K562 (cell line): ENCODE measurements around the gene KCP. TPM values are rescaled to one million over a fixed set of nuclear protein-coding genes. Genes with fewer than 3 reads are reported as not detected.

Source experiments
- CBX8 ChIP-seq: fragments of 200-600 bp; sonication (generic); IDR thresholded peaks from 2 replicates; pipeline ENCODE4 v1.6.1; 2012; ENCODE audit warnings: borderline replicate concordance, mixed run types, low read depth, mild to moderate bottlenecking, moderate library complexity, mixed read lengths, low read length, control low read depth, inconsistent platforms; ENCODE audit not compliant: poor library complexity, severe bottlenecking; ENCODE audit errors: extremely low read depth
- CREB3 ChIP-seq: fragments of 450-650 bp; conservative IDR thresholded peaks from 2 replicates; pipeline ENCODE4 v1.6.1; 2016; ENCODE audit warnings: missing genetic modification characterization, low read depth, mild to moderate bottlenecking, missing compliant biosample characterization, moderate library complexity
- DACH1 ChIP-seq: fragments of 450-650 bp; IDR thresholded peaks from 2 replicates; pipeline ENCODE4 v1.6.1; 2018; ENCODE audit not compliant: partially characterized antibody
- DIDO1 ChIP-seq: fragments of 450-650 bp; IDR thresholded peaks from 2 replicates; pipeline ENCODE4 v1.6.1; 2016; ENCODE audit warnings: low read depth, missing biosample characterization, missing genetic modification characterization
- EWSR1 ChIP-seq: fragments of 450-650 bp; IDR thresholded peaks from 2 replicates; pipeline ENCODE4 v1.6.1; 2018; ENCODE audit warnings: borderline replicate concordance, mild to moderate bottlenecking, low read depth, moderate library complexity; ENCODE audit not compliant: partially characterized antibody
- MAFF ChIP-seq: IDR thresholded peaks from 2 replicates; pipeline ENCODE4 v1.6.1; 2012; ENCODE audit warnings: low read length, improper control_type of control experiment
- MEF2A ChIP-seq: IDR thresholded peaks from 2 replicates; pipeline ENCODE4 v1.6.1; 2011; ENCODE audit warnings: low read depth, mild to moderate bottlenecking, low read length, moderate library complexity; ENCODE audit not compliant: control insufficient read depth
- POLR2B ChIP-seq: fragments of 450-650 bp; IDR thresholded peaks from 2 replicates; pipeline ENCODE4 v1.6.1; 2018; ENCODE audit warnings: low read depth; ENCODE audit not compliant: partially characterized antibody
- POLR2H ChIP-seq: IDR thresholded peaks from 2 replicates; pipeline ENCODE4 v1.6.1; 2016; ENCODE audit warnings: missing genetic modification characterization, low read depth, mild to moderate bottlenecking, control low read depth, missing compliant biosample characterization, moderate library complexity
- RERE ChIP-seq: sonication (generic); formaldehyde crosslinking; IDR thresholded peaks from 2 replicates; pipeline ENCODE4 v1.8.0; 2023; ENCODE audit warnings: missing genetic modification reagents, mild to moderate bottlenecking, borderline replicate concordance
- RFX7 ChIP-seq: fragments of 250-450 bp; sonication (Bioruptor Pico); IDR thresholded peaks from 2 replicates; pipeline ENCODE4 v1.5.1; 2021; ENCODE audit warnings: mild to moderate bottlenecking
- TAF1 ChIP-seq: IDR thresholded peaks from 2 replicates; pipeline ENCODE4 v1.6.1; 2011; ENCODE audit warnings: mild to moderate bottlenecking, low read length, moderate library complexity; ENCODE audit not compliant: insufficient read depth, control insufficient read depth, severe bottlenecking; ENCODE audit errors: extremely low read depth
- THRA ChIP-seq: fragments of 450-650 bp; IDR thresholded peaks from 2 replicates; pipeline ENCODE4 v1.6.1; 2017; ENCODE audit warnings: mild to moderate bottlenecking, moderate library complexity
- VEZF1 ChIP-seq: fragments of 200-800 bp; sonication (Bioruptor generic); IDR thresholded peaks from 2 replicates; pipeline ENCODE4 v1.6.1; 2017; ENCODE audit warnings: missing genetic modification characterization, missing compliant biosample characterization
- XRCC5 ChIP-seq: fragments of 200-400 bp; formaldehyde crosslinking; IDR thresholded peaks from 2 replicates; pipeline ENCODE4 v1.6.1; 2017; ENCODE audit warnings: low read depth, mild to moderate bottlenecking, low read length
- ZNF124 ChIP-seq: sonication (generic); formaldehyde crosslinking; IDR thresholded peaks from 2 replicates; pipeline ENCODE4 v1.8.1; 2022; ENCODE audit warnings: missing genetic modification reagents
- polyA plus RNA-seq, 8 experiments: library from polyadenylated mRNA; depleted of rRNA in 4 of 8; stranded (reverse) in 5 of 8; unstranded in 3 of 8; fragments of >200 nt; fragmentation: Nextera tagmentation in 2 of 8; fragmentation: Illumina TruSeq in 1 of 8; extraction: Ambion mirVana in 2 of 8; extraction: Trizol in 1 of 8; gene quantifications; 2 replicates each; pipeline versions ENCODE4 v1.2.1 to v1.2.3, GENCODE V29; 2011 to 2014; ENCODE audit warnings: inconsistent platforms in 1 of 8, missing spikeins in 1 of 8
- total RNA-seq, 7 experiments: library from RNA; depleted of rRNA in 6 of 7; stranded (reverse); fragments of >200 nt in 6 of 7; fragmentation: Illumina TruSeq in 2 of 7; extraction: Trizol in 2 of 7; gene quantifications; 2 replicates each; pipeline versions ENCODE4 v1.2.1 to v1.2.3, GENCODE V29; 2011 to 2021; ENCODE audit warnings: low replicate concordance in 1 of 7

The KCP gene
- total and polyA plus RNA-seq, 9 of the 15 experiments (the other 6 are each of a cell fraction or from before 2014, with no cell fraction given) = 0.06 to 0.17 (median 0.12) TPM; not detected in 3

GRCh38 chr7:128831178-128831993, 79.1 kb downstream of the KCP start (continued):
- no peak for TF ChIP-seq POLR2H (tag)
- no peak for TF ChIP-seq DIDO1 (tag)
- TF ChIP-seq MEF2A = no peak
- TF ChIP-seq DACH1 = no peak
- peak; percentile 91 for TF ChIP-seq POLR2B
- no peak for TF ChIP-seq ZNF124
- peak; percentile 67 for TF ChIP-seq XRCC5
- peak; percentile 88 for TF ChIP-seq TAF1
- TF ChIP-seq MAFF = no peak
- peak; percentile 43; the same call in 1 of the 2 replicates for TF ChIP-seq VEZF1
- no peak for TF ChIP-seq CBX8
- TF ChIP-seq RFX7 = no peak
- 0 out of 2 replicates have a peak, but pooled peaks have one; percentile 0 for TF ChIP-seq RERE (CRISPR knock-in tag)
- 0 out of 2 replicates have a peak, but pooled peaks have one; percentile 20 for TF ChIP-seq CREB3 (tag)
- no peak for TF ChIP-seq THRA
- TF ChIP-seq EWSR1 = no peak
